CD4-positive, alpha-beta T cell treated with Interleukin-6 at 100 ng/mL for 8 hours (primary cell): ENCODE data around the gene TM7SF3.

ENCODE experiments used
- DNase-seq: peaks from one replicate; pipeline ENCODE4 v3.0.0-alpha.2; 2020; ENCODE audit warnings: mixed read lengths, low spot score

Gene TM7SF3

GRCh38 chr12:27014859-27015729 lies 910 bp upstream of the TM7SF3 start:
- DNase-seq = no peak

GRCh38 chr12:27013611-27014084 lies 536 bp downstream of the TM7SF3 start:
- no peak for DNase-seq

GRCh38 chr12:27012982-27013255 lies 1.3 kb downstream of the TM7SF3 start:
- no peak for DNase-seq

GRCh38 chr12:27012239-27012981 lies 1.8 kb downstream of the TM7SF3 start:
- DNase-seq = no peak

GRCh38 chr12:27009881-27010301 lies 4.3 kb downstream of the TM7SF3 start:
- DNase-seq = no peak

GRCh38 chr12:27008081-27008480 lies 6.1 kb downstream of the TM7SF3 start:
- no peak for DNase-seq

- no peak for DNase-seq
These were observed 7.3 kb downstream of the TM7SF3 start for GRCh38 chr12:27006797-27007467.

- no peak for DNase-seq
These were observed 8.7 kb downstream of the TM7SF3 start for GRCh38 chr12:27005495-27005894.

GRCh38 chr12:27003421-27004381 lies 10.5 kb downstream of the TM7SF3 start:
- DNase-seq = no peak

- DNase-seq = no peak
These were observed 12.0 kb downstream of the TM7SF3 start for GRCh38 chr12:27002141-27002540.

GRCh38 chr12:27001663-27002062 lies 12.5 kb downstream of the TM7SF3 start:
- no peak for DNase-seq

GRCh38 chr12:27000961-27001360 lies 13.2 kb downstream of the TM7SF3 start:
- no peak for DNase-seq

- no peak for DNase-seq
These were observed 17.2 kb downstream of the TM7SF3 start for GRCh38 chr12:26997003-26997402.

- no peak for DNase-seq
These were observed 18.5 kb downstream of the TM7SF3 start for GRCh38 chr12:26995706-26996105.

GRCh38 chr12:26994109-26994508 lies 20.1 kb downstream of the TM7SF3 start:
- no peak for DNase-seq

GRCh38 chr12:26991826-26992225 lies 22.4 kb downstream of the TM7SF3 start:
- no peak for DNase-seq

GRCh38 chr12:26989873-26990272 lies 24.3 kb downstream of the TM7SF3 start:
- DNase-seq = no peak

GRCh38 chr12:26988703-26989102 lies 25.5 kb downstream of the TM7SF3 start:
- DNase-seq = no peak

GRCh38 chr12:26987634-26988424 lies 26.4 kb downstream of the TM7SF3 start:
- DNase-seq = no peak

GRCh38 chr12:26982866-26983265 lies 31.3 kb downstream of the TM7SF3 start:
- no peak for DNase-seq

- no peak for DNase-seq
These were observed 34.5 kb downstream of the TM7SF3 start for GRCh38 chr12:26979733-26980132.
